Measurements from ENCODE around the gene RAPGEF1.

RAPGEF1 gene

GRCh38 chr9:131744171-131744719 is 4.4 kb upstream of the RAPGEF1 start:
- TF ChIP-seq POLR2AphosphoS5 (IDR thresholded peaks at IDR 0.05; ENCODE audit: borderline replicate concordance, low read depth, low read length) (no peak), EZH2 (IDR thresholded peaks at IDR 0.05) (no peak), FOXP2 (optimal IDR thresholded peaks at IDR 0.05; ENCODE audit: control extremely low read depth, extremely low read length, insufficient read depth) (no peak)
- no peak for DNase-seq (ENCODE audit: low read depth, low spot score)
- Histone ChIP-seq H3K9me3 (ENCODE audit: low read depth, low read length) (no peaks in the 10 kb centered on the region), H3K27ac (no peak overlapping the region), H3K4me3 (no peak overlapping the region), H3K36me3 (ENCODE audit: insufficient read depth, low read length) (no peaks in the 10 kb centered on the region), H3K9ac (ENCODE audit: insufficient read length) (no peak overlapping the region)

GRCh38 chr9:131743501-131743900 is 3.6 kb upstream of the RAPGEF1 start:
- DNase-seq (ENCODE audit: low read depth, low spot score) = no peak
- Histone ChIP-seq H3K36me3 (ENCODE audit: insufficient read depth, low read length) (no peaks in the 10 kb centered on the region), H3K27ac (no peak overlapping the region), H3K9me3 (ENCODE audit: low read depth, low read length) (no peaks in the 10 kb centered on the region), H3K9ac (ENCODE audit: insufficient read length) (no peak overlapping the region), H3K4me3 (no peak overlapping the region)
- no peak for TF ChIP-seq FOXP2 (optimal IDR thresholded peaks at IDR 0.05; ENCODE audit: control extremely low read depth, extremely low read length, insufficient read depth)
- TF ChIP-seq EZH2 (IDR thresholded peaks at IDR 0.05) = no peak
- no peak for TF ChIP-seq POLR2AphosphoS5 (IDR thresholded peaks at IDR 0.05; ENCODE audit: borderline replicate concordance, low read depth, low read length)

- no peaks in the 10 kb centered on the region for H3K9me3 ChIP-seq (ENCODE audit: low read depth, low read length)
- no peak for DNase-seq (ENCODE audit: low read depth, low spot score)
- H3K36me3 ChIP-seq (ENCODE audit: insufficient read depth, low read length) = no peaks in the 10 kb centered on the region
- no peak overlapping the region for H3K27ac ChIP-seq
- no peak overlapping the region for H3K9ac ChIP-seq (ENCODE audit: insufficient read length)
- no peak for TF ChIP-seq EZH2 (IDR thresholded peaks at IDR 0.05)
- no peak for TF ChIP-seq FOXP2 (optimal IDR thresholded peaks at IDR 0.05; ENCODE audit: control extremely low read depth, extremely low read length, insufficient read depth)
- TF ChIP-seq POLR2AphosphoS5 (IDR thresholded peaks at IDR 0.05; ENCODE audit: borderline replicate concordance, low read depth, low read length) = no peak
- no peak overlapping the region for H3K4me3 ChIP-seq
Measured at GRCh38 chr9:131743096-131743495, 3.2 kb upstream of the RAPGEF1 start.

- no peaks in the 10 kb centered on the region for H3K36me3 ChIP-seq (ENCODE audit: insufficient read depth, low read length)
- no peak for DNase-seq (ENCODE audit: low read depth, low spot score)
- TF ChIP-seq FOXP2 (optimal IDR thresholded peaks at IDR 0.05; ENCODE audit: control extremely low read depth, extremely low read length, insufficient read depth) = no peak
- no peak for TF ChIP-seq POLR2AphosphoS5 (IDR thresholded peaks at IDR 0.05; ENCODE audit: borderline replicate concordance, low read depth, low read length)
- TF ChIP-seq EZH2 (IDR thresholded peaks at IDR 0.05) = no peak
Measured at GRCh38 chr9:131740898-131741297, 1.0 kb upstream of the RAPGEF1 start.

GRCh38 chr9:131739133-131739958 is 530 bp downstream of the RAPGEF1 start:
- Histone ChIP-seq H3K9me3 (ENCODE audit: low read depth, low read length) (no peaks in the 10 kb centered on the region), H3K9ac (ENCODE audit: insufficient read length) (peak overlapping the region; percentile 81), H3K27ac (no peak overlapping the region), H3K4me3 (peak overlapping the region; percentile 92), H3K36me3 (ENCODE audit: insufficient read depth, low read length) (no peaks in the 10 kb centered on the region)
- TF ChIP-seq EZH2 (IDR thresholded peaks at IDR 0.05) (no peak), POLR2AphosphoS5 (IDR thresholded peaks at IDR 0.05; ENCODE audit: borderline replicate concordance, low read depth, low read length) (no peak), FOXP2 (optimal IDR thresholded peaks at IDR 0.05; ENCODE audit: control extremely low read depth, extremely low read length, insufficient read depth) (no peak)
- no peak for DNase-seq (ENCODE audit: low read depth, low spot score)

More at GRCh38 chr9:131740898-131741297, 1.0 kb upstream of the RAPGEF1 start:
- Histone ChIP-seq H3K4me3 (no peak overlapping the region), H3K27ac (no peak overlapping the region), H3K9ac (ENCODE audit: insufficient read length) (no peak overlapping the region), H3K9me3 (ENCODE audit: low read depth, low read length) (no peaks in the 10 kb centered on the region)

- TF ChIP-seq POLR2AphosphoS5 (IDR thresholded peaks at IDR 0.05; ENCODE audit: borderline replicate concordance, low read depth, low read length) (no peak), FOXP2 (optimal IDR thresholded peaks at IDR 0.05; ENCODE audit: control extremely low read depth, extremely low read length, insufficient read depth) (no peak), EZH2 (IDR thresholded peaks at IDR 0.05) (no peak)
- DNase-seq (ENCODE audit: low read depth, low spot score) = no peak
- H3K4me3 ChIP-seq = peak overlapping the region; percentile 92
- H3K36me3 ChIP-seq (ENCODE audit: insufficient read depth, low read length) = no peaks in the 10 kb centered on the region
- H3K9ac ChIP-seq (ENCODE audit: insufficient read length) = peak overlapping the region; percentile 81
- H3K27ac ChIP-seq = no peak overlapping the region
- no peaks in the 10 kb centered on the region for H3K9me3 ChIP-seq (ENCODE audit: low read depth, low read length)
Measured at GRCh38 chr9:131738293-131739132, 1.4 kb downstream of the RAPGEF1 start.

- Histone ChIP-seq H3K36me3 (ENCODE audit: insufficient read depth, low read length) (no peaks in the 10 kb centered on the region), H3K4me3 (no peak overlapping the region), H3K9me3 (ENCODE audit: low read depth, low read length) (no peaks in the 10 kb centered on the region), H3K27ac (no peak overlapping the region), H3K9ac (ENCODE audit: insufficient read length) (no peak overlapping the region)
- no peak for DNase-seq (ENCODE audit: low read depth, low spot score)
- TF ChIP-seq FOXP2 (optimal IDR thresholded peaks at IDR 0.05; ENCODE audit: control extremely low read depth, extremely low read length, insufficient read depth) = no peak
- TF ChIP-seq POLR2AphosphoS5 (IDR thresholded peaks at IDR 0.05; ENCODE audit: borderline replicate concordance, low read depth, low read length) = no peak
- TF ChIP-seq EZH2 (IDR thresholded peaks at IDR 0.05) = no peak
Measured at GRCh38 chr9:131737426-131737825, 2.5 kb downstream of the RAPGEF1 start.

- Histone ChIP-seq H3K27ac (no peak overlapping the region), H3K36me3 (ENCODE audit: insufficient read depth, low read length) (no peaks in the 10 kb centered on the region), H3K9me3 (ENCODE audit: low read depth, low read length) (no peaks in the 10 kb centered on the region), H3K9ac (ENCODE audit: insufficient read length) (no peak overlapping the region), H3K4me3 (no peak overlapping the region)
- no peak for DNase-seq (ENCODE audit: low read depth, low spot score)
- TF ChIP-seq EZH2 (IDR thresholded peaks at IDR 0.05) (no peak), FOXP2 (optimal IDR thresholded peaks at IDR 0.05; ENCODE audit: control extremely low read depth, extremely low read length, insufficient read depth) (no peak), POLR2AphosphoS5 (IDR thresholded peaks at IDR 0.05; ENCODE audit: borderline replicate concordance, low read depth, low read length) (no peak)
Measured at GRCh38 chr9:131736431-131736830, 3.4 kb downstream of the RAPGEF1 start.

Data from SK-N-MC (cell line).